ENCODE measurements around the gene SLC25A12.

SLC25A12 gene

DNA sequence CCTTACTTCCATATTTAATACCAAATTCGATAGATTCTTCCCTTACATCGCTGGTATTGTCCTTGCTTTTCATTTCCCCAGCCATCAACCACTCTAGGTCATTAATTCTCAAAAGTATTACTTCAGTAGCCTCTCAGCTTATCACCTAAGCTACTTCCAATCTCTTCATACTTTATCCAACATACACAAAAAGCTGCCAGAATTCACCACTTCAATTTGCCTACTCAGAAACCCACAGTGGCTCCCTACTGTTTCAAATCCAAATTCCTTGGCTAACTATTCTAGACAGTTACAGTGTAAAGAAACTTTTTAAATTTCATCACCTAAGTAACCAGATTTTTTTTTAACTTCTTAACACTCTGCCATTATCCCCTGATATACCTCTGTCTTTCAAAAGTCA, 4.7 kb downstream of the SLC25A12 start:
- H3K4me3 ChIP-seq (ENCODE audit: low read depth, low read length): no peak overlapping the region
- TF ChIP-seq, protein P1, sequence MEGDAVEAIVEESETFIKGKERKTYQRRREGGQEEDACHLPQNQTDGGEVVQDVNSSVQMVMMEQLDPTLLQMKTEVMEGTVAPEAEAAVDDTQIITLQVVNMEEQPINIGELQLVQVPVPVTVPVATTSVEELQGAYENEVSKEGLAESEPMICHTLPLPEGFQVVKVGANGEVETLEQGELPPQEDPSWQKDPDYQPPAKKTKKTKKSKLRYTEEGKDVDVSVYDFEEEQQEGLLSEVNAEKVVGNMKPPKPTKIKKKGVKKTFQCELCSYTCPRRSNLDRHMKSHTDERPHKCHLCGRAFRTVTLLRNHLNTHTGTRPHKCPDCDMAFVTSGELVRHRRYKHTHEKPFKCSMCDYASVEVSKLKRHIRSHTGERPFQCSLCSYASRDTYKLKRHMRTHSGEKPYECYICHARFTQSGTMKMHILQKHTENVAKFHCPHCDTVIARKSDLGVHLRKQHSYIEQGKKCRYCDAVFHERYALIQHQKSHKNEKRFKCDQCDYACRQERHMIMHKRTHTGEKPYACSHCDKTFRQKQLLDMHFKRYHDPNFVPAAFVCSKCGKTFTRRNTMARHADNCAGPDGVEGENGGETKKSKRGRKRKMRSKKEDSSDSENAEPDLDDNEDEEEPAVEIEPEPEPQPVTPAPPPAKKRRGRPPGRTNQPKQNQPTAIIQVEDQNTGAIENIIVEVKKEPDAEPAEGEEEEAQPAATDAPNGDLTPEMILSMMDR (IDR thresholded peaks at IDR 0.05; ENCODE audit: low read depth, low read length, missing control alignments): no peak
- DNase-seq (ENCODE audit: low read depth): no peak

DNA sequence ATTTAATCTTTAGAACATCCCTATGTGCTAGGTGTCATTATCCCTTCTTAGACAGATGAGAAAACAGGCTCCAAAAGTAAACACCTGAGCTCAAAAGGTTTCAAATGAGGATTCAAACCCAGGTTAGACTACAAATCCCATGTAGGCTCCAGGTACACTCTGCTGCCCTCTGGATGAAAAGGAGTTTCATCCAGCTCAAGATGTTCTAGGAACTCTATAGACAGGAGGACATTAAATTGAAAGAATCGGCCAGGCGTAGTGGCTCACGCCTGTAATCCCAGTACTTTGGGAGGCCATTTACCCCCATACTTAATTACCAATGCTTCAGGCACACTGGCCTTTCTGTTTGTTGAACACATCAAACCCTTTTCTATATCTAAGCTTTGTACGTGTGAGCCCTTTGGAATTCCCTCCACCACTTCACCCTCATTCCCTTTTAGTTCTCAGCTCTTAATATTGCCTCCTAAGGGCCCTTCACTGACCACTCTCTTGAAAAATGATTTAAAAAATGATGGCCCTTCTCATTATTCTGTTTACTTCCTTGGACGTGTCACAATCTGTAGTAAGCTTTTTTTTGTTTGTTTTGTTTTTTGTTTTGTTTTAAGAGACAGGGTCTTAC, 10.7 kb downstream of the SLC25A12 start:
- TF ChIP-seq, protein P1 (IDR thresholded peaks at IDR 0.05; ENCODE audit: low read depth, low read length, missing control alignments): no peak
- no peak for DNase-seq (ENCODE audit: low read depth)
- H3K4me3 ChIP-seq (ENCODE audit: low read depth, low read length): no peak overlapping the region

DNA sequence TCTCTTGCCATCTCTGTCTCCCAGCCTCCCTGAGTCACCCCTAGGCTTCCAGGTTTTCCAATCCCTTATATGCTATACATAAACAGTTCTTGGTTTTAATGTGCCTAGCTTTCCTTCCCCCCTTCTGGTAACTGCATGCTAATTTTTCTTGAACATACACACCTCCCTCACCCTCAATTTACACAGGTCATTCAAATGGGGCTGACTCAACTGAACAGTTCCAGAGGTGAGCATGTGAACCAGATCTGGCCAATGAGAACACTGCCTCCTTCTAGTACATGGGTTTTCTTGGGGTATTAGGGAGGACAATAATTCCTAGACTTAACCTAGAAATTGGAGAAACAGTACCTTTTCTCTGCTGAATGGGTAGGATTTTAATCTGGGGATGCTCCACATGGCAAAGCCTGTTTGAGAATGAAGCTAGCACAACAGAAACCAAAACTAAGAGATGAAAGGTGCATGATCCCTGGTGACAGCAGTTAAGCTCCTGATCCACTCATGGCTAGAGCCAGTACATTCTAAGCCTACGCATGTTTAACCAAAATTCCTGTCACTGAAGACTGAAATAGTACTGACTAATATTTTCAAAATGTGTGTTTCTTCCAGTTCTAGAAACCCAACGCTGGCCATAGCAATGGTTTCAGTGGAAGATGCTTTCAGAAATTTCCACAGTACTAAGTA, 11.8 kb downstream of the SLC25A12 start:
- TF ChIP-seq, protein P1 (IDR thresholded peaks at IDR 0.05; ENCODE audit: low read depth, low read length, missing control alignments): no peak
- H3K4me3 ChIP-seq (ENCODE audit: low read depth, low read length): no peak overlapping the region
- no peak for DNase-seq (ENCODE audit: low read depth)

DNA sequence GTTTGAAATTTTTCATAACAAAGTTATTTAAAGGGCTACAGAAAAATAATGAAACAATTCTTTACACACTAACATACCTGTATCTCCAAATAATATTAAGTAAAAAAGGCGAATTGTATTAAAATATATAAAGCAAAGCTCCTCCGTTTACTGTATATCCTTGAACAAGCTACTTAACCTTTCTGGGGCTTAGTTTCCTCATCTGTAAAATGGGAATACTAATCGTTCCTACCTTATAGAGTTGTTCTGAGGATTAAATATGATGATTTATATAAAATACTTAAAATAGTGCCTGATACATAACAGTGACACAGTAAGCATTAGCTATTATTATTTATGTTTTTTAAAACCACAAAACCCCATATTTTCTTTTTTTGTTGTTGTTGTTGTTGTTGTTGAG, 13.3 kb downstream of the SLC25A12 start:
- no peak for DNase-seq (ENCODE audit: low read depth)
- TF ChIP-seq, protein P1 (IDR thresholded peaks at IDR 0.05; ENCODE audit: low read depth, low read length, missing control alignments): no peak
- H3K4me3 ChIP-seq (ENCODE audit: low read depth, low read length): no peak overlapping the region

DNA sequence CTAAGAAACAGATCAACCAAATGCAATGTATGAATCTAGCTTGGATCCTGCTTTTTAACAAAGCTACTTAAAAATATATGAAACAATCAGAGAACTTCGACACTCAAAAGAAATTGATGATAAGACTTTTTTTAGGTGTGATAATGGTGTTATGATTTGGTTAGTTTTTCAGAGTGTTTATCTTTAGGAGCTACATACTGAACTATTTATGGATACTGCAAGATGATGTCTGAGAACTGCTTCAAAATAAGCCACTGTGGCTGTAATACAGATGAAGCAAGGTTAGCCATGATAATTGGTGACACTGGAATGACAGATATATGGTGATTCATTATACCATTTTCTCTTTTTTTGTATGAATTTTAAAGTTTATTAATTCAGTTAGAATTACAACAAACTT, 14.2 kb downstream of the SLC25A12 start:
- TF ChIP-seq, protein P1 (IDR thresholded peaks at IDR 0.05; ENCODE audit: low read depth, low read length, missing control alignments): no peak
- H3K4me3 ChIP-seq (ENCODE audit: low read depth, low read length): no peak overlapping the region

DNA sequence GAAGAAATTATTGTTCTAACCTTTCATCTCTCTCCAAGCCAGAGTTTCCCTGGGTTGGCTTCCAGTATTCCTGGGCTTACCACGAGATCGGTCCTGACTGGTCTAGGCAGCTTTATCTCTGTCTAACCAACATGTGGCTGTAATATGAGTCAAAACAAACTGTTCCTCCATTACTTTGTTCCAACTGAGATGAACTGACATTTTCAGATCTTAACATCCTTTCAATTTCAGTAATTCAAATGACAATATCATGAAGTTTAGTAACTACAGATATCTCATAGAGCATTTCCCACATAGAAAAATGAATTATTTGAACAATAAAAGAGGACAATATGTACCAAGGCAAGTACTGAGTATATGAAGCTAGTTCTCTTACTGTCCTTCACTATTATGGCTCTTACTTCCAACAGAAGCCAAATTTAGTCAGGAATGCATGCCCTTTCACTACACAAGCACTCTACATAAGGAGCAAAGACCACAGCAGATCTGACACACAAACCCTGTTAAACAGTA, 15.5 kb downstream of the SLC25A12 start:
- TF ChIP-seq, protein P1 (IDR thresholded peaks at IDR 0.05; ENCODE audit: low read depth, low read length, missing control alignments): no peak
- no peak for DNase-seq (ENCODE audit: low read depth)
- no peak overlapping the region for H3K4me3 ChIP-seq (ENCODE audit: low read depth, low read length)

More for the DNA sequence above, 14.2 kb downstream of the SLC25A12 start:
- no peak for DNase-seq (ENCODE audit: low read depth)

Measured in GM12864 (cell line).